Liver (tissue), 9 donors: ENCODE measurements around the gene SOX13. TPM values are rescaled to one million over a fixed set of nuclear protein-coding genes. Genes with fewer than 3 reads are reported as not detected.

Experiments used
- DNase-seq: peaks from one replicate; pipeline ENCODE4 v3.0.0-alpha.2; 2017; ENCODE audit warnings: low spot score
- H3K27ac ChIP-seq, 2 donors: one replicate each; pipeline ENCODE4 v1.7.0; 2013; ENCODE audit warnings: inconsistent platforms in 2 of 2, low read length in 2 of 2, control low read depth in 1 of 2, low read depth in 1 of 2, mild to moderate bottlenecking in 1 of 2
- H3K27me3 ChIP-seq, 4 donors: one replicate each; pipeline versions ENCODE4 v1.6.1 to v1.7.0; 2013; ENCODE audit warnings: low read length in 3 of 4, inconsistent platforms in 1 of 4, mild to moderate bottlenecking in 1 of 4, moderate library complexity in 1 of 4; ENCODE audit not compliant: control insufficient read depth in 4 of 4, insufficient read depth in 4 of 4
- H3K36me3 ChIP-seq, 4 donors: one replicate each; pipeline versions ENCODE4 v1.6.1 to v1.7.0; 2013; ENCODE audit warnings: low read length in 3 of 4, mild to moderate bottlenecking in 3 of 4, low read depth in 1 of 4, moderate library complexity in 1 of 4; ENCODE audit not compliant: control insufficient read depth in 4 of 4, insufficient read depth in 3 of 4
- H3K4me1 ChIP-seq, 4 donors: one replicate each; pipeline versions ENCODE4 v1.6.1 to v1.7.0; 2013; ENCODE audit warnings: low read length in 3 of 4, mild to moderate bottlenecking in 3 of 4, moderate library complexity in 1 of 4; ENCODE audit not compliant: control insufficient read depth in 4 of 4, insufficient read depth in 4 of 4
- H3K4me3 ChIP-seq, 3 donors: one replicate each; pipeline versions ENCODE4 v1.6.1 to v1.7.0; 2013; ENCODE audit warnings: low read length in 3 of 3, control low read depth in 1 of 3, low read depth in 1 of 3, mild to moderate bottlenecking in 1 of 3
- H3K9ac ChIP-seq, 2 donors: one replicate each; pipeline ENCODE4 v1.7.0; 2013; ENCODE audit warnings: low read length in 2 of 2, mild to moderate bottlenecking in 2 of 2, moderate library complexity in 2 of 2, control low read depth in 1 of 2, low read depth in 1 of 2
- H3K9me3 ChIP-seq, 4 donors: one replicate each; pipeline versions ENCODE4 v1.6.1 to v1.7.0; 2013; ENCODE audit warnings: low read length in 3 of 4; ENCODE audit not compliant: control insufficient read depth in 4 of 4
- CTCF ChIP-seq: fragments of 150-350 bp; IDR thresholded peaks from 2 replicates; pipeline ENCODE4 v1.5.1; 2017; ENCODE audit warnings: improper control_type of control experiment, low read depth, low read length; ENCODE audit not compliant: missing input control
- EGR1 ChIP-seq, 2 donors: IDR thresholded peaks; 2 replicates each; pipeline ENCODE4 v1.6.1; 2016 to 2018; ENCODE audit warnings: antibody characterized with exemption in 2 of 2, low read depth in 2 of 2
- FOXA1 ChIP-seq: IDR thresholded peaks from 2 replicates; pipeline ENCODE4 v1.6.1; 2016; ENCODE audit warnings: antibody characterized with exemption
- FOXA2 ChIP-seq: IDR thresholded peaks from 2 replicates; pipeline ENCODE4 v1.6.1; 2016; ENCODE audit warnings: antibody characterized with exemption
- GABPA ChIP-seq, 2 donors: IDR thresholded peaks in 1 of 2; conservative IDR thresholded peaks in 1 of 2; 2 replicates each; pipeline ENCODE4 v1.6.1; 2016; ENCODE audit warnings: antibody characterized with exemption in 2 of 2, mild to moderate bottlenecking in 1 of 2, moderate library complexity in 1 of 2
- HNF4A ChIP-seq, 2 donors: conservative IDR thresholded peaks; 2 replicates each; pipeline ENCODE4 v1.6.1; 2016; ENCODE audit warnings: antibody characterized with exemption in 2 of 2, mild to moderate bottlenecking in 2 of 2
- HNF4G ChIP-seq: IDR thresholded peaks from 2 replicates; pipeline ENCODE4 v1.6.1; 2016; ENCODE audit warnings: antibody characterized with exemption
- JUND ChIP-seq, 2 donors: IDR thresholded peaks; 2 replicates each; pipeline ENCODE4 v1.6.1; 2016; ENCODE audit warnings: antibody characterized with exemption in 2 of 2
- MAX ChIP-seq: IDR thresholded peaks from 2 replicates; pipeline ENCODE4 v1.6.1; 2016; ENCODE audit warnings: antibody characterized with exemption
- NR2F2 ChIP-seq: IDR thresholded peaks from 2 replicates; pipeline ENCODE4 v1.6.1; 2016; ENCODE audit warnings: antibody characterized with exemption
- RAD21 ChIP-seq, 2 donors: IDR thresholded peaks; 2 replicates each; pipeline ENCODE4 v1.6.1; 2016; ENCODE audit warnings: antibody characterized with exemption in 2 of 2, mild to moderate bottlenecking in 2 of 2
- REST ChIP-seq: IDR thresholded peaks from 2 replicates; pipeline ENCODE4 v1.6.1; 2016; ENCODE audit warnings: antibody characterized with exemption, mild to moderate bottlenecking
- RXRA ChIP-seq, 2 donors: IDR thresholded peaks; 2 replicates each; pipeline ENCODE4 v1.6.1; 2017 to 2018; ENCODE audit warnings: antibody characterized with exemption in 2 of 2, mild to moderate bottlenecking in 1 of 2
- SP1 ChIP-seq: IDR thresholded peaks from 2 replicates; pipeline ENCODE4 v1.6.1; 2018; ENCODE audit warnings: antibody characterized with exemption, mild to moderate bottlenecking
- TAF1 ChIP-seq: conservative IDR thresholded peaks from 2 replicates; pipeline ENCODE4 v1.6.1; 2016; ENCODE audit warnings: antibody characterized with exemption, mild to moderate bottlenecking
- YY1 ChIP-seq: IDR thresholded peaks from 2 replicates; pipeline ENCODE4 v1.6.1; 2016; ENCODE audit warnings: antibody characterized with exemption, mild to moderate bottlenecking
- WGBS: extraction: QIAGEN DNeasy Blood & Tissue Kit; methylation state at CpG from one replicate; pipeline ENCODE4 v1.1.7; 2013; 5-methylcytosine and 5-hydroxymethylcytosine counted together
- polyA plus RNA-seq, 2 donors: library from polyadenylated mRNA; stranded (reverse) in 1 of 2; unstranded in 1 of 2; fragments of 200-250 nt in 1 of 2; fragments of >200 nt in 1 of 2; fragmentation: Nextera tagmentation in 1 of 2; extraction: Ambion mirVana in 1 of 2; gene quantifications; one replicate each; pipeline versions ENCODE4 v1.2.1 to v1.2.3, GENCODE V29; 2013 to 2015
- total RNA-seq, 2 donors: library from RNA; depleted of rRNA; stranded (reverse); fragments of >200 nt; gene quantifications; one replicate each; pipeline ENCODE4 v1.2.3, GENCODE V29; 2014
- TF ChIP-seq, protein P1 (sequence below): IDR thresholded peaks from 2 replicates; pipeline ENCODE4 v1.6.1; 2016; ENCODE audit warnings: antibody characterized with exemption
- TF ChIP-seq, protein P2 (sequence below): IDR thresholded peaks from 2 replicates; pipeline ENCODE4 v1.6.1; 2016; ENCODE audit warnings: antibody characterized with exemption
- donor health status: healthy.
- donor health status: healthy.
- donor health status: healthy.
- donor health status: healthy.
- donor health status: healthy.

SOX13 gene
- total and polyA plus RNA-seq, 4 donors = 7.8 to 15.5 (median 8.7) TPM

GRCh38 chr1:204075890-204076846, 3.3 kb downstream of the SOX13 start:
- peak overlapping the region in 1 of 2 donors; percentile 33 for H3K9ac ChIP-seq
- WGBS = 78% methylated on average over 4 of the region's 4 CpGs
- no peaks in the 10 kb centered on the region for H3K9me3 ChIP-seq
- no peaks in the 10 kb centered on the region for H3K27me3 ChIP-seq
- H3K27ac ChIP-seq = peak overlapping the region; percentile 2 to 89
- no peaks in the 10 kb centered on the region for H3K36me3 ChIP-seq
- H3K4me1 ChIP-seq = peaks cover 21 to 70% (median 48%) of the 10 kb centered on the region in 4 donors
- TF ChIP-seq NR2F2 (no peak), FOXA1 (no peak), CTCF (no peak), GABPA (IDR thresholded peaks at IDR 0.05 in 1 of 2, conservative IDR thresholded peaks at IDR 0.05 in 1 of 2) (no peak), JUND (IDR thresholded peaks at IDR 0.05) (no peak), RXRA (IDR thresholded peaks at IDR 0.05) (no peak), FOXA2 (no peak), EGR1 (IDR thresholded peaks at IDR 0.05; ENCODE audit: low read depth in 2 of 2) (no peak), REST (no peak), MAX (no peak), SP1 (no peak), YY1 (no peak), TAF1 (no peak), HNF4A (conservative IDR thresholded peaks at IDR 0.05) (no peak), RAD21 (IDR thresholded peaks at IDR 0.05) (no peak), HNF4G (no peak)
- TF ChIP-seq, protein P1, sequence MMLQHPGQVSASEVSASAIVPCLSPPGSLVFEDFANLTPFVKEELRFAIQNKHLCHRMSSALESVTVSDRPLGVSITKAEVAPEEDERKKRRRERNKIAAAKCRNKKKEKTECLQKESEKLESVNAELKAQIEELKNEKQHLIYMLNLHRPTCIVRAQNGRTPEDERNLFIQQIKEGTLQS = no peak
- TF ChIP-seq, protein P2, sequence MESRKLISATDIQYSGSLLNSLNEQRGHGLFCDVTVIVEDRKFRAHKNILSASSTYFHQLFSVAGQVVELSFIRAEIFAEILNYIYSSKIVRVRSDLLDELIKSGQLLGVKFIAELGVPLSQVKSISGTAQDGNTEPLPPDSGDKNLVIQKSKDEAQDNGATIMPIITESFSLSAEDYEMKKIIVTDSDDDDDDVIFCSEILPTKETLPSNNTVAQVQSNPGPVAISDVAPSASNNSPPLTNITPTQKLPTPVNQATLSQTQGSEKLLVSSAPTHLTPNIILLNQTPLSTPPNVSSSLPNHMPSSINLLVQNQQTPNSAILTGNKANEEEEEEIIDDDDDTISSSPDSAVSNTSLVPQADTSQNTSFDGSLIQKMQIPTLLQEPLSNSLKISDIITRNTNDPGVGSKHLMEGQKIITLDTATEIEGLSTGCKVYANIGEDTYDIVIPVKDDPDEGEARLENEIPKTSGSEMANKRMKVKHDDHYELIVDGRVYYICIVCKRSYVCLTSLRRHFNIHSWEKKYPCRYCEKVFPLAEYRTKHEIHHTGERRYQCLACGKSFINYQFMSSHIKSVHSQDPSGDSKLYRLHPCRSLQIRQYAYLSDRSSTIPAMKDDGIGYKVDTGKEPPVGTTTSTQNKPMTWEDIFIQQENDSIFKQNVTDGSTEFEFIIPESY = no peak
- peak overlapping the region in 2 of 3 donors; percentile 91 to 95 for H3K4me3 ChIP-seq
- no peak for DNase-seq
